HepG2 (cell line): ENCODE data around the gene GPER1. TPM values are rescaled to one million over a fixed set of nuclear protein-coding genes. Genes with fewer than 3 reads are reported as not detected.

Source experiments
- ATAC-seq: fragments of 200-7000 bp; cut with Tn5 transposase; 3 replicates; pipeline ENCODE4 v1.9.1; 2020; ENCODE audit warnings: mild to moderate bottlenecking, moderate library complexity
- BruUV-seq: library from RNA; stranded (reverse); fragments of 400-500 nt; replicated peaks from 2 replicates; lab custom pipeline; 2021; lab: Mats Ljungman, UMichigan
- CTCF ChIA-PET: fragments of 300-600 bp; formaldehyde crosslinking; extraction: SDS; loops from one replicate; lab custom pipeline; 2021; ENCODE audit warnings: low total read pairs, inconsistent platforms, low intra/inter-chr PET ratio; lab: Yijun Ruan, JAX
- POLR2A ChIA-PET: fragments of 350-600 bp; sonication (Branson Sonifier 250); formaldehyde crosslinking; loops from one replicate; lab custom pipeline; 2020; ENCODE audit warnings: antibody characterized with exemption, inconsistent platforms; lab: Yijun Ruan, JAX
- DNase-seq: peaks from one replicate; pipeline ENCODE4 v3.0.0-alpha.2; 2015; ENCODE audit warnings: low spot score
- FAIRE-seq: peaks from 3 replicates; lab custom pipeline; 2011; peaks lifted over from hg19 to GRCh38; lab: Jason Lieb, UNC
- H2AFZ ChIP-seq: one replicate; pipeline ENCODE4 v1.6.1; 2011; ENCODE audit warnings: low read length, inconsistent platforms
- H3K27ac ChIP-seq: fragments of 300-600 bp; 3 replicates; pipeline ENCODE4 v1.8.0; 2011; ENCODE audit warnings: mixed run types, mild to moderate bottlenecking, mixed read lengths, low read length, inconsistent platforms; ENCODE audit not compliant: insufficient read depth; ENCODE audit errors: extremely low read length
- H3K27me3 ChIP-seq, 2 experiments: fragments of 200-600 bp in 1 of 2; 2 replicates in 1 of 2; 3 replicates in 1 of 2; pipeline versions ENCODE4 v1.6.0 to v1.8.0; 2011; ENCODE audit warnings: low read length in 2 of 2, mild to moderate bottlenecking in 2 of 2, moderate library complexity in 2 of 2, inconsistent platforms in 1 of 2; ENCODE audit not compliant: insufficient read depth in 2 of 2, control insufficient read depth in 1 of 2
- H3K36me3 ChIP-seq, 2 experiments: fragments of 200-600 bp in 1 of 2; replicated peaks in 1 of 2; 2 replicates in 1 of 2; 3 replicates in 1 of 2; pipeline versions ENCODE4 v1.5.1 to v1.8.0; 2011; ENCODE audit warnings: low read length in 2 of 2, inconsistent platforms in 1 of 2; ENCODE audit not compliant: insufficient read depth in 2 of 2, control insufficient read depth in 1 of 2
- H3K4me1 ChIP-seq: 2 replicates; pipeline ENCODE4 v1.5.1; 2012; ENCODE audit warnings: low read length, inconsistent platforms; ENCODE audit not compliant: insufficient read depth
- H3K4me2 ChIP-seq: 2 replicates; pipeline ENCODE4 v1.6.0; 2011; ENCODE audit warnings: low read depth, low read length, inconsistent platforms
- H3K4me3 ChIP-seq, 3 experiments: fragments of 200-600 bp in 1 of 3; sonication (generic), shearing (Covaris generic) in 1 of 3; replicated peaks in 1 of 3; 2 replicates each; pipeline ENCODE4 v1.5.1; 2011 to 2016; ENCODE audit warnings: low read length in 3 of 3, inconsistent platforms in 2 of 3, low read depth in 2 of 3, mild to moderate bottlenecking in 2 of 3, control low read depth in 1 of 3, mixed read lengths in 1 of 3; ENCODE audit not compliant: insufficient read depth in 1 of 3
- H3K79me2 ChIP-seq: one replicate; pipeline ENCODE4 v1.6.1; 2011; ENCODE audit warnings: low read length, inconsistent platforms; ENCODE audit not compliant: insufficient read depth
- H3K9ac ChIP-seq: 2 replicates; pipeline ENCODE4 v1.6.0; 2011; ENCODE audit warnings: mild to moderate bottlenecking, low read depth, low read length, inconsistent platforms; ENCODE audit not compliant: insufficient read depth
- H3K9me3 ChIP-seq: 2 replicates; pipeline ENCODE4 v1.5.1; 2012; ENCODE audit warnings: mild to moderate bottlenecking, low read length
- H4K20me1 ChIP-seq: 2 replicates; pipeline ENCODE4 v1.6.0; 2011; ENCODE audit warnings: inconsistent platforms, mild to moderate bottlenecking, low read length, moderate library complexity; ENCODE audit not compliant: insufficient read depth
- BCL6 ChIP-seq: IDR thresholded peaks from 2 replicates; pipeline ENCODE4 v1.6.1; 2016; ENCODE audit warnings: missing genetic modification reagents, missing compliant biosample characterization
- BORCS8-MEF2B ChIP-seq: sonication (generic); formaldehyde crosslinking; IDR thresholded peaks from 2 replicates; pipeline ENCODE4 v1.8.0; 2022; ENCODE audit warnings: mild to moderate bottlenecking, missing genetic modification reagents
- FOSL1 ChIP-seq: sonication (generic); formaldehyde crosslinking; IDR thresholded peaks from 2 replicates; pipeline ENCODE4 v1.9.0; 2021; ENCODE audit warnings: missing genetic modification reagents, borderline replicate concordance
- HHEX ChIP-seq: IDR thresholded peaks from 2 replicates; pipeline ENCODE4 v1.6.1; 2016; ENCODE audit warnings: control low read depth
- HNRNPLL ChIP-seq: fragments of 200-400 bp; formaldehyde crosslinking; IDR thresholded peaks from 2 replicates; pipeline ENCODE4 v1.6.1; 2017; ENCODE audit warnings: mild to moderate bottlenecking, low read depth, low read length; ENCODE audit not compliant: poor library complexity, severe bottlenecking
- ISL2 ChIP-seq: sonication (generic); formaldehyde crosslinking; IDR thresholded peaks from 2 replicates; pipeline ENCODE4 v1.5.0; 2020; ENCODE audit warnings: missing genetic modification reagents
- KMT2B ChIP-seq: IDR thresholded peaks from 2 replicates; pipeline ENCODE4 v1.6.1; 2016; ENCODE audit warnings: missing genetic modification reagents, missing compliant biosample characterization
- PAWR ChIP-seq: sonication (generic); formaldehyde crosslinking; IDR thresholded peaks from 2 replicates; pipeline ENCODE4 v1.4.0; 2020; ENCODE audit warnings: missing genetic modification reagents, mild to moderate bottlenecking, borderline replicate concordance
- PHF20 ChIP-seq: sonication (generic); formaldehyde crosslinking; IDR thresholded peaks from 2 replicates; pipeline ENCODE4 v1.5.0; 2020; ENCODE audit warnings: mild to moderate bottlenecking, missing genetic modification reagents
- ZFP36 ChIP-seq: fragments of 150-350 bp; IDR thresholded peaks from 2 replicates; pipeline ENCODE4 v1.6.1; 2018; ENCODE audit warnings: borderline replicate concordance, low read length, low read depth; ENCODE audit not compliant: partially characterized antibody
- ZFYVE20 ChIP-seq: sonication (generic); formaldehyde crosslinking; IDR thresholded peaks from 2 replicates; pipeline ENCODE4 v1.8.0; 2023; ENCODE audit warnings: low read depth, mild to moderate bottlenecking, moderate library complexity, missing genetic modification reagents, borderline replicate concordance
- ZNF280B ChIP-seq: sonication (generic); formaldehyde crosslinking; IDR thresholded peaks from 2 replicates; pipeline ENCODE4 v1.5.0; 2020; ENCODE audit warnings: missing genetic modification reagents, mild to moderate bottlenecking, borderline replicate concordance
- ZNF431 ChIP-seq: sonication (generic); formaldehyde crosslinking; IDR thresholded peaks from 2 replicates; pipeline ENCODE4 v1.9.0; 2022; ENCODE audit warnings: missing genetic modification reagents, low read depth, mild to moderate bottlenecking, borderline replicate concordance
- ZNF460 ChIP-seq: sonication (generic); formaldehyde crosslinking; IDR thresholded peaks from 2 replicates; pipeline ENCODE4 v1.5.1; 2020; ENCODE audit warnings: missing genetic modification reagents, mild to moderate bottlenecking, borderline replicate concordance
- ZSCAN21 ChIP-seq: sonication (generic); formaldehyde crosslinking; IDR thresholded peaks from 2 replicates; pipeline ENCODE4 v1.8.0; 2022; ENCODE audit warnings: mild to moderate bottlenecking, missing genetic modification reagents, moderate library complexity, borderline replicate concordance
- WGBS: methylation state at CpG from one replicate; pipeline ENCODE4 v1.1.6; 2017; ENCODE audit warnings: low lambda C conversion rate; 5-methylcytosine and 5-hydroxymethylcytosine counted together
- in situ Hi-C: cut with HindIII; loops from 2 replicates; pipeline ENCODE4 v1.10.0; 2017; ENCODE audit warnings: low pct_unique_long_range_greater_than_20kb; ENCODE audit not compliant: extremely low pct_ligation_motif_present
- intact Hi-C: fragments of 100-400 bp; cut with micrococcal nuclease; formaldehyde crosslinking; loops from one replicate; pipeline ENCODE4 v1.10.0; 2022; ENCODE audit not compliant: unreplicated experiment
- polyA plus RNA-seq, 8 experiments: library from polyadenylated mRNA; depleted of rRNA in 3 of 8; stranded (reverse) in 7 of 8; unstranded in 1 of 8; fragments of >200 nt; fragmentation: Illumina TruSeq in 4 of 8; extraction: Trizol in 4 of 8; gene quantifications; 2 replicates each; pipeline versions ENCODE4 v1.2.1 to v1.2.3, GENCODE V29; 2011 to 2016; ENCODE audit warnings: low read depth in 4 of 8, missing spikeins in 1 of 8, mixed read lengths in 1 of 8; ENCODE audit not compliant: insufficient read depth in 1 of 8
- total RNA-seq, 5 experiments: library from RNA; depleted of rRNA; stranded (reverse); fragments of >200 nt; fragmentation: Illumina TruSeq; extraction: Trizol; gene quantifications; 2 replicates each; pipeline ENCODE4 v1.2.3, GENCODE V29; 2016; ENCODE audit warnings: low read depth in 1 of 5
- TF ChIP-seq, protein P1 (sequence below): IDR thresholded peaks from 2 replicates; pipeline ENCODE4 v1.6.1; 2016
- TF ChIP-seq, protein P2 (sequence below): sonication (generic); formaldehyde crosslinking; conservative IDR thresholded peaks from 2 replicates; pipeline ENCODE4 v1.4.0; 2020; ENCODE audit warnings: missing genetic modification reagents

GPER1 gene
- total and polyA plus RNA-seq, 2 of the 13 experiments (the other 11 are each of a cell fraction or from before 2014, with no cell fraction given): 12.7 to 19.7 TPM

DNA sequence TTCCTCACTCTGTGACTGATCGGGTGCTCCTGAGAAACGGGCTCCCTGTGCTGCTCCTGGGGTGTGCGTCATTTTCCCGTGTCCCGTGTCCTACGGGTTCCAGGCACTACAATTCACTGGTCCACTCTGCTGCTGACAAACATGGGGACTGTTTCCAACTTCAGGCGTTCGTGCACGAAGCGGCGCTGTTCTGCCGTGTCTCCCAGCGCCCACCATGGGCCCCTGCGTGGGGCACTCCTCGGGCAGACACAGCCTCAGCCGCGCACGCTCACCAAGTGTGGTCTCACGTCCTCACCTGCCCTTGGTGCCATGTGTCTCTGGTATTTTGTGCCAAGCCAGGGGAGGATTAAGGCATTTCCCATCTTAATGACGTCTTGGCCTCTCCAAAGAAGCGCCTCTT lies 24.6 kb upstream of the GPER1 start:
- 97% methylated on average over 20 of the region's 21 CpGs for WGBS
- POLR2A ChIA-PET: no interaction called here
- intact Hi-C loops (no loop called here), in situ Hi-C loops (no loop called here)
- no peak overlapping the region for H3K4me2 ChIP-seq
- TF ChIP-seq KMT2B (no peak), PAWR (no peak), FOSL1 (CRISPR knock-in tag) (no peak), ZSCAN21 (CRISPR knock-in tag) (no peak), ZNF280B (CRISPR knock-in tag) (no peak), ZFYVE20 (CRISPR knock-in tag) (no peak), PHF20 (CRISPR knock-in tag) (no peak), HNRNPLL (no peak), BCL6 (CRISPR knock-in tag) (no peak), ZNF431 (CRISPR knock-in tag) (no peak), ISL2 (CRISPR knock-in tag) (no peak), ZFP36 (no peak), ZNF460 (no peak), HHEX (CRISPR knock-in tag) (no peak), BORCS8-MEF2B (CRISPR knock-in tag) (no peak)
- TF ChIP-seq, protein P1, sequence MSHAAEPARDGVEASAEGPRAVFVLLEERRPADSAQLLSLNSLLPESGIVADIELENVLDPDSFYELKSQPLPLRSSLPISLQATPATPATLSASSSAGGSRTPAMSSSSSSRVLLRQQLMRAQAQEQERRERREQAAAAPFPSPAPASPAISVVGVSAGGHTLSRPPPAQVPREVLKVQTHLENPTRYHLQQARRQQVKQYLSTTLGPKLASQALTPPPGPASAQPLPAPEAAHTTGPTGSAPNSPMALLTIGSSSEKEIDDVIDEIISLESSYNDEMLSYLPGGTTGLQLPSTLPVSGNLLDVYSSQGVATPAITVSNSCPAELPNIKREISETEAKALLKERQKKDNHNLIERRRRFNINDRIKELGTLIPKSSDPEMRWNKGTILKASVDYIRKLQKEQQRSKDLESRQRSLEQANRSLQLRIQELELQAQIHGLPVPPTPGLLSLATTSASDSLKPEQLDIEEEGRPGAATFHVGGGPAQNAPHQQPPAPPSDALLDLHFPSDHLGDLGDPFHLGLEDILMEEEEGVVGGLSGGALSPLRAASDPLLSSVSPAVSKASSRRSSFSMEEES (CRISPR knock-in tag): no peak
- TF ChIP-seq, protein P2, sequence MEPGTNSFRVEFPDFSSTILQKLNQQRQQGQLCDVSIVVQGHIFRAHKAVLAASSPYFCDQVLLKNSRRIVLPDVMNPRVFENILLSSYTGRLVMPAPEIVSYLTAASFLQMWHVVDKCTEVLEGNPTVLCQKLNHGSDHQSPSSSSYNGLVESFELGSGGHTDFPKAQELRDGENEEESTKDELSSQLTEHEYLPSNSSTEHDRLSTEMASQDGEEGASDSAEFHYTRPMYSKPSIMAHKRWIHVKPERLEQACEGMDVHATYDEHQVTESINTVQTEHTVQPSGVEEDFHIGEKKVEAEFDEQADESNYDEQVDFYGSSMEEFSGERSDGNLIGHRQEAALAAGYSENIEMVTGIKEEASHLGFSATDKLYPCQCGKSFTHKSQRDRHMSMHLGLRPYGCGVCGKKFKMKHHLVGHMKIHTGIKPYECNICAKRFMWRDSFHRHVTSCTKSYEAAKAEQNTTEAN (CRISPR knock-in tag): no peak
- no TSS peak for BruUV-seq
- H3K9me3 ChIP-seq: no peaks in the 10 kb centered on the region
- CTCF ChIA-PET: no interaction called here
- no peaks in the 10 kb centered on the region for H3K79me2 ChIP-seq
- FAIRE-seq (no peak), DNase-seq (no peak), ATAC-seq (no peak)
- no peak overlapping the region for H3K9ac ChIP-seq
- H3K27me3 ChIP-seq: no peaks in the 10 kb centered on the region
- H2AFZ ChIP-seq: no peak overlapping the region
- peaks cover 6 to 7% of the 10 kb centered on the region in 2 experiments; a peak in 4 of 5 replicates for H3K36me3 ChIP-seq
- H3K4me1 ChIP-seq: peaks cover 27% of the 10 kb centered on the region
- H3K4me3 ChIP-seq: no peak overlapping the region
- no peak overlapping the region for H3K27ac ChIP-seq
- H4K20me1 ChIP-seq: no peaks in the 10 kb centered on the region
